Nephron (organoid): ENCODE results near the gene NACC1.

Experiments
- H3K27ac Mint-ChIP-seq, 3 experiments: 2 replicates each; pipeline ENCODE4 v1.8.0; 2020; ENCODE audit warnings: mixed read lengths in 3 of 3, mild to moderate bottlenecking in 2 of 3, moderate library complexity in 1 of 3
- H3K27me3 Mint-ChIP-seq: 2 replicates; pipeline ENCODE4 v1.8.0; 2021; ENCODE audit warnings: low read depth, mild to moderate bottlenecking, moderate library complexity, mixed read lengths
- H3K36me3 Mint-ChIP-seq: 2 replicates; pipeline ENCODE4 v1.8.0; 2020; ENCODE audit warnings: low read depth, mixed read lengths
- H3K4me1 Mint-ChIP-seq: 2 replicates; pipeline ENCODE4 v1.8.0; 2020; ENCODE audit warnings: mixed read lengths
- H3K4me3 Mint-ChIP-seq, 3 experiments: 2 replicates each; pipeline ENCODE4 v1.8.0; 2020; ENCODE audit warnings: mild to moderate bottlenecking in 3 of 3, mixed read lengths in 3 of 3, moderate library complexity in 2 of 3
- H3K9me3 Mint-ChIP-seq: 2 replicates; pipeline ENCODE4 v1.8.0; 2020; ENCODE audit warnings: mixed read lengths
- TF ChIP-seq, protein P1 (sequence below), 3 experiments: fragments of 200-600 bp; sonication (generic); IDR thresholded peaks; one replicate each; pipeline ENCODE4 v1.5.0; 2021; ENCODE audit warnings: antibody characterized with exemption in 3 of 3; ENCODE audit not compliant: unreplicated experiment in 3 of 3

NACC1 gene

DNA sequence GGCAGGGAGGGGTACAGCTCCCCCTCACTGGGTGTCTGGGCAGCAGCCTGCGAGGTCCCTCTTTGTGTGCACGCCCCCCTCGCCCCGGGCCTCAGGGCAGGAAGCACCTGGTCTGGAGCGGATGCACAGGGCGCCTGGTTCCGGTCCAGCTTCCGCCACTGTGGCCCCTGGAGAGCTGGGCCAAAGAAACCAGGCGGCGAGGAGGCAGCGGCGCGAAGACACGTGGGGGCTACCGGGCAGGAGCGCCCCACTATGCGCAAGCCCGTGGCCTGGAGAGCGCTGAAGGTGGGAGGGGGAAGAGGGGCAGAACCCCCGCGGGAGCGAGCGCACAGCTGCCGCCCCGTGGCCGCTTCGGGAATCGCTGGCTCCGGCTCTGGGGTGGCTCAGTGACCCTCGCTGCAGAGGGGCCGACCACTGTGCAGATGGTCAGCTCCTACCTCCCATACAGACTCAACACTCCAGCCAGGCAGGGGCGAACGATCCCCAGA lies 13.7 kb upstream of the NACC1 start:
- TF ChIP-seq, protein P1, sequence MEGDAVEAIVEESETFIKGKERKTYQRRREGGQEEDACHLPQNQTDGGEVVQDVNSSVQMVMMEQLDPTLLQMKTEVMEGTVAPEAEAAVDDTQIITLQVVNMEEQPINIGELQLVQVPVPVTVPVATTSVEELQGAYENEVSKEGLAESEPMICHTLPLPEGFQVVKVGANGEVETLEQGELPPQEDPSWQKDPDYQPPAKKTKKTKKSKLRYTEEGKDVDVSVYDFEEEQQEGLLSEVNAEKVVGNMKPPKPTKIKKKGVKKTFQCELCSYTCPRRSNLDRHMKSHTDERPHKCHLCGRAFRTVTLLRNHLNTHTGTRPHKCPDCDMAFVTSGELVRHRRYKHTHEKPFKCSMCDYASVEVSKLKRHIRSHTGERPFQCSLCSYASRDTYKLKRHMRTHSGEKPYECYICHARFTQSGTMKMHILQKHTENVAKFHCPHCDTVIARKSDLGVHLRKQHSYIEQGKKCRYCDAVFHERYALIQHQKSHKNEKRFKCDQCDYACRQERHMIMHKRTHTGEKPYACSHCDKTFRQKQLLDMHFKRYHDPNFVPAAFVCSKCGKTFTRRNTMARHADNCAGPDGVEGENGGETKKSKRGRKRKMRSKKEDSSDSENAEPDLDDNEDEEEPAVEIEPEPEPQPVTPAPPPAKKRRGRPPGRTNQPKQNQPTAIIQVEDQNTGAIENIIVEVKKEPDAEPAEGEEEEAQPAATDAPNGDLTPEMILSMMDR (IDR thresholded peaks at IDR 0.05; ENCODE audit: unreplicated experiment in 3 of 3): peak; percentile 59 to 64 (median 64)
- peaks cover 40% of the 10 kb centered on the region for H3K27me3 Mint-ChIP-seq
- H3K27ac Mint-ChIP-seq: no peak overlapping the region
- peaks cover 6% of the 10 kb centered on the region for H3K4me1 Mint-ChIP-seq
- peaks cover 6% of the 10 kb centered on the region for H3K36me3 Mint-ChIP-seq
- no peak overlapping the region for H3K4me3 Mint-ChIP-seq
- no peaks in the 10 kb centered on the region for H3K9me3 Mint-ChIP-seq

- Mint-ChIP-seq H3K27ac (no peak overlapping the region), H3K4me1 (peaks cover 3% of the 10 kb centered on the region), H3K4me3 (no peak overlapping the region), H3K36me3 (peaks cover 6% of the 10 kb centered on the region), H3K27me3 (peaks cover 33% of the 10 kb centered on the region), H3K9me3 (no peaks in the 10 kb centered on the region)
- TF ChIP-seq, protein P1 (IDR thresholded peaks at IDR 0.05; ENCODE audit: unreplicated experiment in 3 of 3): no peak
Measured at GRCh38 chr19:13104848-13105711, 13.0 kb upstream of the NACC1 start.

GRCh38 chr19:13109361-13110098 lies 8.5 kb upstream of the NACC1 start:
- H3K36me3 Mint-ChIP-seq: peaks cover 9% of the 10 kb centered on the region
- no peak overlapping the region for H3K4me3 Mint-ChIP-seq
- H3K27ac Mint-ChIP-seq: no peak overlapping the region
- H3K9me3 Mint-ChIP-seq: no peaks in the 10 kb centered on the region
- H3K27me3 Mint-ChIP-seq: peaks cover 2% of the 10 kb centered on the region
- TF ChIP-seq, protein P1 (IDR thresholded peaks at IDR 0.05; ENCODE audit: unreplicated experiment in 3 of 3): no peak
- H3K4me1 Mint-ChIP-seq: no peaks in the 10 kb centered on the region

GRCh38 chr19:13110099-13110610 lies 7.9 kb upstream of the NACC1 start:
- no peaks in the 10 kb centered on the region for H3K9me3 Mint-ChIP-seq
- H3K4me3 Mint-ChIP-seq: no peak overlapping the region
- H3K4me1 Mint-ChIP-seq: no peaks in the 10 kb centered on the region
- no peaks in the 10 kb centered on the region for H3K27me3 Mint-ChIP-seq
- H3K36me3 Mint-ChIP-seq: peaks cover 6% of the 10 kb centered on the region
- TF ChIP-seq, protein P1 (IDR thresholded peaks at IDR 0.05; ENCODE audit: unreplicated experiment in 3 of 3): no peak
- H3K27ac Mint-ChIP-seq: no peak overlapping the region

DNA sequence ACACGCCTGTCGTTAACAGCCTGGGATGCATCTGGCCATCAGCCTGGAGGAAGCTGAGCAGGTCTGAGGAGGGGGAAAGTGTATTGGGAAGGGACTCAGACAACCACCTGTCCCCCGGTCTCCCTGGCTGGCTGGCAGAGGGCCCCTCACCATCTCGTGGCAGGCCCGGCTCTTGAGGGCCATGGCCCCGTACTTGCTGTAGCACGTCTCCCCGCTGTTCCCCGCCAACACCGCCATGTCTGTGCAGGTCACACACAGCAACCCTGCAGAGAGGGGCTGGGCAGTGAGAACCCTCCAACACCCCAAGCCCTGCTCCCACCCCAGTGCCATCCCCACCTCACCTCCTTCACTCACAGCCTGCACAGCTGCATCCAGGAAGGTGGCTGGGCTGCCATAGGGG lies 5.5 kb upstream of the NACC1 start:
- no peaks in the 10 kb centered on the region for H3K9me3 Mint-ChIP-seq
- TF ChIP-seq, protein P1 (IDR thresholded peaks at IDR 0.05; ENCODE audit: unreplicated experiment in 3 of 3): no peak
- peaks cover 4% of the 10 kb centered on the region for H3K36me3 Mint-ChIP-seq
- H3K27me3 Mint-ChIP-seq: no peaks in the 10 kb centered on the region
- H3K4me1 Mint-ChIP-seq: peaks cover 14% of the 10 kb centered on the region
- no peak overlapping the region for H3K27ac Mint-ChIP-seq
- H3K4me3 Mint-ChIP-seq: peak overlapping the region in 1 of 3 experiments; percentile 51
